ENCODE measurements around the gene HECW1. TPM values are rescaled to one million over a fixed set of nuclear protein-coding genes. Genes with fewer than 3 reads are reported as not detected.

The HECW1 gene
- total and polyA plus RNA-seq, 2 of the 8 experiments (the other 6 are each of a cell fraction or from before 2014, with no cell fraction given): 2.9 to 12.7 TPM

GRCh38 chr7:43099750-43100149 is 12.7 kb upstream of the HECW1 start:
- no peak overlapping the region for H3K56ac ChIP-seq (replicated peaks; ENCODE audit: insufficient read length, low read depth, low read length)
- H2BK15ac ChIP-seq (ENCODE audit: low read length): no peak overlapping the region
- H3K4me1 ChIP-seq (replicated peaks in 1 of 4; ENCODE audit: control insufficient read depth in 3 of 4, insufficient read depth in 4 of 4, low read length in 3 of 4): no peaks in the 10 kb centered on the region
- H3K9ac ChIP-seq (replicated peaks in 1 of 4; ENCODE audit: extremely low read depth in 1 of 4, low read depth in 3 of 4, low read length in 3 of 4): no peak overlapping the region
- H3K4ac ChIP-seq (replicated peaks; ENCODE audit: insufficient read length, low read depth, low read length): no peak overlapping the region
- H3K4me2 ChIP-seq (ENCODE audit: insufficient read depth in 1 of 2, low read depth in 2 of 2, low read length in 2 of 2): no peak overlapping the region
- H2AFZ ChIP-seq (ENCODE audit: low read length): no peak overlapping the region
- no peak overlapping the region for H3K23ac ChIP-seq (ENCODE audit: insufficient read length)
- H2BK12ac ChIP-seq (ENCODE audit: low read depth, low read length): no peak overlapping the region
- 86% methylated on average over 6 of the region's 6 CpGs; no CpG with 5 or more reads in 1 of the 2 experiments for WGBS, 2 experiments (ENCODE audit: extremely low coverage in 1 of 2, insufficient coverage in 1 of 2, insufficient read length in 1 of 2, insufficient replicate concordance in 2 of 2, low coverage in 1 of 2, low lambda C conversion rate in 2 of 2, missing lambda C conversion rate in 1 of 2)
- CTCF ChIA-PET (ENCODE audit: partially characterized antibody): no interaction called here
- no peak overlapping the region for H3K18ac ChIP-seq (ENCODE audit: extremely low read depth, low read length)
- H3K79me2 ChIP-seq (ENCODE audit: control insufficient read depth in 1 of 2, insufficient read depth in 2 of 2, low read length in 2 of 2): no peaks in the 10 kb centered on the region
- no peaks in the 10 kb centered on the region; the same call in 1 of the 2 replicates for H3K23me2 ChIP-seq (ENCODE audit: low read depth, low read length)
- POLR2A ChIA-PET (ENCODE audit: partially characterized antibody): no interaction called here
- no peak overlapping the region for H2BK5ac ChIP-seq (ENCODE audit: low read depth, low read length)
- H3K36me3 ChIP-seq (ENCODE audit: control insufficient read depth in 2 of 4, insufficient read depth in 4 of 4, low read length in 3 of 4): no peaks in the 10 kb centered on the region
- no peaks in the 10 kb centered on the region for H4K20me1 ChIP-seq (replicated peaks in 1 of 2; ENCODE audit: control insufficient read depth in 1 of 2, insufficient read depth in 2 of 2, low read length in 2 of 2)
- no peak overlapping the region for H2AK5ac ChIP-seq (ENCODE audit: low read depth, low read length)
- FAIRE-seq (no peak), DNase-seq (ENCODE audit: low read depth in 1 of 2, low spot score in 2 of 2) (no peak)
- H4K5ac ChIP-seq (ENCODE audit: insufficient read length, low read depth, low read length): no peak overlapping the region
- H3K14ac ChIP-seq (ENCODE audit: insufficient read length): no peak overlapping the region
- no peak overlapping the region for H4K91ac ChIP-seq (replicated peaks; ENCODE audit: insufficient read length, low read length)
- no peak overlapping the region for H3K27ac ChIP-seq (ENCODE audit: low read depth, low read length)
- H3K27me3 ChIP-seq (replicated peaks in 1 of 4; ENCODE audit: control insufficient read depth in 3 of 4, extremely low read depth in 1 of 4, insufficient read depth in 3 of 4, low read length in 3 of 4): no peaks in the 10 kb centered on the region
- H2BK120ac ChIP-seq (replicated peaks; ENCODE audit: low read depth, low read length): no peak overlapping the region
- no peak overlapping the region for H4K8ac ChIP-seq (ENCODE audit: extremely low read depth, insufficient read depth, low read length)
- H2BK20ac ChIP-seq (ENCODE audit: low read length): no peak overlapping the region
- H3K9me3 ChIP-seq (ENCODE audit: insufficient read depth in 2 of 2, low read depth in 1 of 2, low read length in 1 of 2): no peaks in the 10 kb centered on the region
- TF ChIP-seq TEAD4 (IDR thresholded peaks at IDR 0.05; ENCODE audit: low read depth, low read length): no peak
- H3K79me1 ChIP-seq (ENCODE audit: low read depth, low read length): no peaks in the 10 kb centered on the region
- no peak overlapping the region for H3K4me3 ChIP-seq (ENCODE audit: extremely low read depth in 1 of 4, insufficient read depth in 2 of 4, low read depth in 3 of 4, low read length in 4 of 4)

Measured in H1 (cell line).